NB4 (cell line): Measurements from ENCODE around the gene SSH2.

Source experiments
- CTCF ChIP-seq: IDR thresholded peaks from one replicate; pipeline ENCODE4 v1.5.1; 2012; ENCODE audit warnings: low read depth, low read length
- MAX ChIP-seq: IDR thresholded peaks from 2 replicates; pipeline ENCODE4 v1.6.1; 2011; ENCODE audit warnings: low read depth, low read length
- MYC ChIP-seq: IDR thresholded peaks from 2 replicates; pipeline ENCODE4 v1.6.1; 2011; ENCODE audit warnings: low read depth, low read length
- POLR2A ChIP-seq: IDR thresholded peaks from 2 replicates; pipeline ENCODE4 v1.6.1; 2011; ENCODE audit warnings: mild to moderate bottlenecking; ENCODE audit not compliant: insufficient read length; ENCODE audit errors: extremely low read depth

DNA sequence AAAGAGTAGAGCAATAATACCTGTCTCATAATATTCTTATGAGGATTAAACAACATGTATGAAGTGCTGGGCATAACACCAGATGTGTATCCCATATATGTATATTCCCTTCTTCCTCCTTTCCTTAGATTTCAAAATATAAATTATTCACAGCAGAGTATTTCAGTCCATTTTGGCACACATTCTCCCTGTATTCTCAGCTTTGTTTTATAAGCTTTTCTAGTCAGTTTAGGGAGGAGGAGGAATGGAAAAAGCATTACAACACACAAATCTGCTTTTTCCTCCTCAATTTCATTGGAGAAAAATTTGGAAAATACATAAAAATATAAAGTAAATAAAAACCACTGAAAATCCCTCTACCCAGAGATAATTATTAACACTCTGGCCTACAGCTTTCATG, 260.8 kb downstream of the SSH2 start:
- TF ChIP-seq CTCF = no peak
- TF ChIP-seq MAX = no peak
- no peak for TF ChIP-seq MYC
- no peak for TF ChIP-seq POLR2A
